LNCaP clone FGC (cell line): ENCODE results near the gene LYPLA2.
"Not testable (repeated sequence)": the region's sequence is repeated elsewhere in the genome, so short reads cannot be mapped to it uniquely, and the experiment has no call there.

Experiments used
- DNase-seq: peaks from one replicate; pipeline ENCODE4 v3.0.0-alpha.2; 2011; ENCODE audit warnings: low read depth
- H3K4me3 ChIP-seq: 2 replicates; pipeline ENCODE4 v1.5.1; 2011; ENCODE audit warnings: mild to moderate bottlenecking, low read depth, low read length, control low read depth
- CTCF ChIP-seq: IDR thresholded peaks from 2 replicates; pipeline ENCODE4 v1.5.1; 2012; ENCODE audit warnings: mild to moderate bottlenecking; ENCODE audit not compliant: control insufficient read depth, insufficient read depth; ENCODE audit errors: extremely low read depth

The LYPLA2 gene

GRCh38 chr1:23779826-23780371 is 11.0 kb upstream of the LYPLA2 start:
- H3K4me3 ChIP-seq: no peak overlapping the region
- TF ChIP-seq CTCF: no peak
- no peak for DNase-seq

GRCh38 chr1:23783141-23783540 is 7.8 kb upstream of the LYPLA2 start:
- H3K4me3 ChIP-seq, DNase-seq: not testable (repeated sequence)

GRCh38 chr1:23784846-23785245 is 6.1 kb upstream of the LYPLA2 start:
- peak; percentile 83 for DNase-seq
- no peak for TF ChIP-seq CTCF
- no peak overlapping the region for H3K4me3 ChIP-seq

- no peak for DNase-seq
- TF ChIP-seq CTCF: no peak
- H3K4me3 ChIP-seq: no peak overlapping the region
Observed at GRCh38 chr1:23787701-23788100, 3.2 kb upstream of the LYPLA2 start.

- DNase-seq: no peak
- no peak for TF ChIP-seq CTCF
- H3K4me3 ChIP-seq: no peak overlapping the region
Observed at GRCh38 chr1:23788695-23789094, 2.2 kb upstream of the LYPLA2 start.

GRCh38 chr1:23791516-23792047 is 637 bp downstream of the LYPLA2 start:
- no peak for TF ChIP-seq CTCF
- H3K4me3 ChIP-seq: peak overlapping the region; percentile 85
- DNase-seq: no peak

GRCh38 chr1:23792151-23792945 is 1.4 kb downstream of the LYPLA2 start:
- H3K4me3 ChIP-seq: peak overlapping the region; percentile 85
- no peak for TF ChIP-seq CTCF
- no peak for DNase-seq
